ENCODE data around the gene POP4.
"Not testable (repeated sequence)": the region's sequence is repeated elsewhere in the genome, so short reads cannot be mapped to it uniquely, and the experiment has no call there.

The POP4 gene

GRCh38 chr19:29605653-29606419 lies at the start of gene POP4:
POP4 (plus strand) TSS chr19:29606283; CDS start chr19:29606319, 36 bp downstream.
- DNase-seq: peak; percentile 98

DNA sequence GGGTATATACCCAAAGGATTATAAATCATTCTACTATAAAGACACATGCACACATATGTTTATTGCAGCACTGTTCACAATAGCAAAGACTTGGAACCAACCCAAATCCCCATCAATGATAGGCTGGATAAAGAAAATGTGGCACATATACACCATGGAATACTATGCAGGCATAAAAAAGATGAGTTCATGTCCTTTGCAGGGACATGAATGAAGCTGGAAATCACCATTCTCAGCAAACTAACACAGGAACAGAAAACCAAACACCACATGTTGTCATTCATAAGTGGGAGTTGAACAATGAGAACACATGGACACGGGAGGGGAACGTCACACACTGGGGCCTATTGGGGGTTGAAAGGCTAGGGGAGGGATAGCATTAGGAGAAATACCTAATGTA lies 47.0 kb upstream of the POP4 start:
- DNase-seq: not testable (repeated sequence)

DNA sequence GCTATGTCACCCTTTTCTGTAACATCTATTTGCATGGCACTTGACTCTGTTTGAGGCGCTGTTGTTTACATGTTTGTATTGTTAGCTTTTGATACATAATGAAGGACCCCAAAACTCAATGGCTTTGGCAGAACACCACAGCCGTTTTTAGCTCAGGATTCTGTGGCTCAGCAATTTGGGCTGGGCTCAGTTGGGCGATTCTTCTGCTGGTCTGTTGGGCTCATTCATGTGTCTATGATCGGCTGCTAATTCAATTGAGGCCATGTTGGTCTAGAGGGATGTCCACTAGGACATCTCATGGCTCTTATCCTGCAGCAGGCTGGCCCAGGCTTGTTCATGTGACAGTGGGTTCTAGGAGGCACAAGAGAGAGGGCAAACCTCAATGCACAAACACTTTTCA lies 46.3 kb upstream of the POP4 start:
- DNase-seq: no peak

DNA sequence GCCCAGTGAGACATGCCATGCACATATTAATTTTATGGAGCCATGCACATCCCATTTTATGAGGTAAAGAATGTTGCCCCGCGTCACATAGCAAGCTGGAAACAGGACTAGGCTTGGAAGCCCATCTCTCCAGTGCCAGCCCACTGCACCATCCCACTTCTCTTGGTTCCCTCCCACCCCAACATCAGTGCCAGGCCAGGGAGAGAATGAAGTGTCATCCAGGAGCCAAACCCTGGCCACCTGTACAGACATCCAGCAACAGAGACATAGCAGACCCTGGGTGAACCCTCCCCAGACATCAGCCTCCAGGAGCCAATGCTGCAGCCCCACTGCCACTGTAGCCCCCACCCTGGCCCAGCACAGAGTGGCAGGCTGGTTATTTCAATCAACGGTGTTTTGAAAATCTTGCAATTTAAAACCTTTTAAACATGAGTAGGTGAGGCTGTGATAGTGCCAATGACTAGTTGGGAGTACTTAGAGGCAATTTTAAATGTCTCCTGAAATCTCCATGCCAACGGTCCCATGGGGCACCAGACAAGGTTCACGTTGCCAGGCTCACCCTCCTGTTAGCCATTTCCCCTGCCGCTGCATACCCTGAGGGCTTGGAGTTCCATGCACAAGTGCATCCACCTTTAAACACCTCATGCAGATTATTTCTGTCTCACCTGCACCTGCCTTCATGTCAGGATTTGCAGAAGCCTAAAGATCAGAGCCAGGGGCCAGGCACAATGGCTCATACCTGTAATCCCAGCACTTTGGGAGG lies 45.6 kb upstream of the POP4 start:
- DNase-seq: no peak

GRCh38 chr19:29561601-29562000 lies 44.5 kb upstream of the POP4 start:
- DNase-seq: no peak

- DNase-seq: no peak
These were observed 43.5 kb upstream of the POP4 start for GRCh38 chr19:29562299-29563297.

DNA sequence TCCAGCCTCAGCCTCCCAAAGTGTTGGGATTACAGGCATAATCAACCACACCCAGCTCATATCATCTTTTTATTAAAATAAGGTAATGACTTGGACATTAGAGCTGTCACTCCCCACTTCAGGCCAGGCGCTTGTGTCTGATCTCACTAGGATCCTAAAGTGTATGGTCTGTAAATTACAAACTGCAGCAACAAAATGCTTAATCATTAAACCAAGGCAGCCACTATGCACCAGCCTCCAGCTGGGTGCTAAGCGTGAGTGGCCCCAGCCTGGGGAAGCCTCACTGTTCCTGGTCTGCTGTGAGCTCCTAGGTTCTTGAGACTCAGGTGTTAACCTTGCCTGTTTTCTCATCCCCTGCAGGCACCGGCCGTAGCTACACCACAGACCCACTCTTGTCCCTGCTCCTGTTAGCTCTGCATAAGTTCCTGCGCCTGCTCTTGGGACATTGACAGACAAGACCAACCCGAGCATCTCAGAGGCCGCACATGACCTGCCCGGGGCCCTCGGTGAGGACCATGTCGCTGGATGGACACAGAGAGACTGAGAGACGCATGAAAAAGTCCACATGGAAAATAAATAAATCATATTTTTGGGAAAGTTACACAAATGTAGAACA lies 42.5 kb upstream of the POP4 start:
- DNase-seq: no peak

DNA sequence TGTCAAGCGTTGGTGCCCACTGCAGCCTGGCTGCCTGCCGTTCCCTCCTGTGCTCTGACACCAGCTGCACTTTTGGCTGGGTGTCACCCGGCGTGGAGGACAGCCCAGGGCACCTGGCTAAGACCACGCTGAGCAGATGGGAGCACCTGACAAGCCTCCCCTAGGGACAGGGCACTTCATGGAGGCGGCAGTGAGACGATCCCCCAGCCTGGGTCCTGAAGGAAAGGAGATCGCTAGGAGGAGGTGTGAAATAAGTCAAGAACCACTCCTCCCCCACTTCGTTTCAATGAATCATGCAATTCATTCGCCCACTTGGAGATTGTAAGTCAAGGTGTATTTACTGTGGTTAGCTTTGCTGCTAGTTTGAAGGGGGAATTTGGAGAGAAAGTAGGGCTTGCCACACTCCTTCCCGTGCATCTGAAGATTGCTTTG lies 41.5 kb upstream of the POP4 start:
- no peak for DNase-seq

- no peak for DNase-seq
These were observed 40.9 kb upstream of the POP4 start for GRCh38 chr19:29565171-29565570.

DNA sequence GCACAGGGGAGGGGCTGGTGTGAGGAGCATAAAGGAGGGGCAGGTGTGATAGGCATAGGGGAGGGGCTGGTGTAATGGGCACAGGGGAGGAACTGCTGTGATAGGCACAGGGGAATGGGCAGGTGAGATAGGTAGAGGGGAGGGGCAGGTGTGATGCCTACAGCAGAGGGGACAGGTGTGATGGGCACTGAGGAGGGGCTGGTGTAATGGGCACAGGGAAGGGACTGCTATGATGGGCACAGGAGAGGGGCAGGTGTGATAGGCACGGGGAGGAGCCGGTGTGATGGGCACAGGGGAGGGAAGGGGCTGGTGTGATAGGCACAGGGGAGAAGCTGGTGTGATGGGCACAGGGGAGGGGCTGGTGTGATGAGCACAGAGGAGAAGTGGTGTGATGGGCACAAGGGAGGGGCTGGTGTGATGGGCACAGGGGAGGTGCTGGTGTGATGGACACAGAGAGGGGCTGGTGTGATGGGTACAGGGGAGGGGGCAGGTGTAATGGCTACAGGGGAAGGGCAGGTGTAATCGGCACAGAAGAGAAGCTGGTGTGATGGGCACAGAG lies 39.5 kb upstream of the POP4 start:
- DNase-seq: no peak

- no peak for DNase-seq
These were observed 38.6 kb upstream of the POP4 start for GRCh38 chr19:29567366-29567915.

DNA sequence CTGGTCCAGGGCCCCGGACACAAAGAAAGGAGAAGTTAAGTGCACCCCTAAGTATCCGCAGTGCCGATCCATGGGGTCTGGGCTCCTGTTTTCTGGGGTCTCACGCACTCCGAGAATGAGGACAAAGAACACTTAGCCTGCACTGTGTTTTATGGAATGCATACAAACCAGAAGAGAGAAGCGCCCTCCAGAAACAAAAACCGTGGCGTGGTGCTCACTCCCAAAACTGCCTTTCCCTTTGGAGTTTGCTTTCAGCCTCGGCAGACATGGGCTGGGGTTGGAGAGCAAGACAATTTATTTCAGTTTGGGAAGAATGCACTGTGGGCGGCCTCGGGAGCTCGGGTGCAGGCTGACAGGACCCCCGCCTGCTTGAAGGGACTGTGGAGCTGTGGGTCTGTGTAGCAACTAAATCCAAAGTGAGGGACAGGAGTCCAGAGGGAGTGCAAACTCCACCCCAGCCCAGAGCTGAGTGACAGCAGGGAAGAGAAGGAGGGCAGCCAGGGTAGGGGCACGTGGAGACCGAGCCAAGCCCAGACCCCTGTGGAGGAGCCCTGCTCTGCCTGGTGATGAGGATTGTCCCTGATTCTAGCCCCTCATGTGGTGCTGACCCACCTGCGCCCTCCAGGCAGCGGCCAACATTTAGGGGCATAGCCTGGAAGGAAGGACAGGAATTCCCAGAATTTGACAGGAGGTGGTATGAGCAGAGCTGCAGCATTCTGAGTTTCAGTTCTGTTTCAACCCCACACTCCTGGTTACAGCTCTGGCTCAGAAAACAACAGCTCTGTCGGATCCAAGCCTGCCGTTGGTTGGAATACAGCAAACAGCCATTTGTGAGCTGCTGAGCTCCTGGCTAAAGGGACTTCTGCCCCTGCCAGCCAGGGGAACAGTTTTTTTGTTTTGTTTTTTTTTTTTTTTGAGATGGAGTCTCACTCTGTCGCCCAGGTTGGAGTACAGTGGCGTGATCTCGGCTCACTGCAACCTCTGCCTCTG lies 37.8 kb upstream of the POP4 start:
- no peak for DNase-seq

GRCh38 chr19:29569038-29569911 lies 36.8 kb upstream of the POP4 start:
- no peak for DNase-seq

DNA sequence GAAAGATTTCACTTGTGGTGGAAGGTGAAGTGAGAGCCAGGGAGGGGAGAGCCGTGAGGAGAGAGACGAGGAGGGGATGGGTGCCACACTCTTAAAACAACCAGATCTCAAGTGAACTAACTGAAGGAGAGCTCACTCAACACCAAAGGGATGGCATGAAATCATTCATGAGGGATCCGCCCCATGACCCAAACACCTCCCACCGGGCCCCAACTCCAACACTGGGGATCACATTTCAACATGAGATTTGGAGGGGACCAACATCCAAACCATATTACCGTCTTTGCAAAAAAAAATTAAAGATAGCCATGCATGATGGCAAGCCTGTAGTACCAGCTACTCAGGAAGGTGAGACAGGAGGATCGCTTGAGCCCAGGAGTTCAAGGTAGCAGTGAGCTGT lies 34.9 kb upstream of the POP4 start:
- no peak for DNase-seq

DNA sequence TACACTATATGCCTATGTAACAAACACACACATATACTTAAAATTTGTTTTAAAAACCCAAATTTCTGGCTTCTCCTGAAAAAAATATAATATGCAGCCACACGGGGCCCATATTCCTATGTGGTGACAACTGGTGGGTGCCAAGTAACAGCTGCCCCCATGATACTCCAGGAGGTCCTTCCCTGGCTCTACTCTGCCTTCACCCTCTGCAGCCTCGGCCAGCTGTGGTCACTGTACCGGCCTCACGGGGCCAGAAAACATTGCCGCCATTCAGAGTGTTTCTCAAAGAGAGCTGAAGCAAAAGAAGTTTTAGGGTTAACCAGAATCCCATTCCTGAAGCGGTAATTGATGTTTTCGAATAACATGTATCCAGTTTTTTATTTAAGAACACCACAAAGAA lies 32.6 kb upstream of the POP4 start:
- no peak for DNase-seq

DNA sequence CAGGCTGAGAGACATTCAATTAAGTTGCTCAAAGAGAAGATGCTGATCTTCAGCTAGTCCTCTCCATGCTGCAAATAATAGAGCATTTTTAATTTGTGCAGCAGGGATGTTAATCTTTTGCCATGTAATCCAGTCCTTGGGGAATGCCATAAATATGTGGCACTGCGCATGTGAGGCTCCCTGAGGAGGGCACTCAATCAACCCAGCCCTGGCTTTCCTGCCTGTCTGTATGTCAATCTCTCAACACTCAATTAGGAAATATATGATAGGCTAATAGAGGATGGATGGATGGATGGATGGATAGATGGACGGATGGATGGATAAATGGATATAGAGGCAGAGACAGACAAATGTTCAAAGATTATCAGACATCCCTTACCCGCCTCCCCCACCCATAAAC lies 31.6 kb upstream of the POP4 start:
- DNase-seq: no peak

- DNase-seq: no peak
These were observed 30.0 kb upstream of the POP4 start for GRCh38 chr19:29576046-29576606.

DNA sequence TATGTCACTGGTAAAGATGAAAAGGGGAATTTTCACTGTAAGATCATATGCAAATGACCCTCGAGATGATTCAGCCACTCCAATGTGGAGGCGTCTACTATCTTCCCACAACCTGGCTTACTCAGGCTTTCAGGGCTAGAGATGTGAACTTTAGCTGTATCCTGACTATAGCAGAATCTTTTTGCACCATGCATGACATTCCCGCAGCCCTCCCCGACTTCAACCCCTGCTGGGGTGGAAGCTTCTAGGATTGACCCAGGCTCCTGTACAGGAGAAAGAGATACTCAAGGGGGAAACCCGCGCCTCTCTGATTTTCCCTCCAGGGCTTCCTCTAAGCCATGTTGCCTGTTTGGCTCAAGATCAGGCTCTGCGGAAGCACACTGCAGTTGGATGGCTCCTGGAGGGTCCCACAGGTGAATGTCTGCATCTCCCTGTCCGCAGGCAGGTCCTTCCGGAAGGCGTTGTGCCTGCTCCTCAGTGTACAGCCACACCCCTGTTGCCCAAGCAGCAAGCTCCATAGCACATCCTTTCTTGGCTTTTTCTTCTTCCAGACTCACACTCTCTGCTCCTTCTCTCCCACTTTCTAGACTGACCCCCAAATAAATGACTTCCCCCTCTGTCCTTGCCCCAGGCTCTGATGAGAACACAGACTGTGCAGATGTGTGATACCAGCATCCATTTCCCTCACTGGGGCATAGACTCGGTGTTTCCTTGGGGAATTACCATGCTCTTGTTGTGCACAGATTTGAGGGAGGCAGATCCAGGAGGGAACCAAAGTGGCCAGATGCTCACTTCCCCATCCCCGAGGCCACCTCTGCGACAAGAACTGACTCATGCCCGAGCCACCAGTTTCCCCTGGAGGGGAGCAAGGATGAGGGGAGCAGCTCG lies 29.1 kb upstream of the POP4 start:
- DNase-seq: no peak
